ENCODE data around the gene MAML3.

MAML3 gene

GRCh38 chr4:139773560-139774318, 380.2 kb downstream of the MAML3 start:
- Histone ChIP-seq H3K9ac (ENCODE audit: low read depth, low read length) (no peak overlapping the region), H3K4me1 (ENCODE audit: insufficient read depth, low read length) (peaks cover 13% of the 10 kb centered on the region), H3K9me3 (ENCODE audit: control insufficient read depth, insufficient read depth, low read length) (no peaks in the 10 kb centered on the region)

GRCh38 chr4:139770361-139770760, 383.6 kb downstream of the MAML3 start:
- Histone ChIP-seq H3K4me1 (ENCODE audit: insufficient read depth, low read length) (peaks cover 5% of the 10 kb centered on the region), H3K36me3 (ENCODE audit: insufficient read depth, low read length) (no peaks in the 10 kb centered on the region), H3K9ac (ENCODE audit: low read depth, low read length) (no peak overlapping the region), H3K9me3 (ENCODE audit: control insufficient read depth, insufficient read depth, low read length) (no peaks in the 10 kb centered on the region)

More at GRCh38 chr4:139773560-139774318, 380.2 kb downstream of the MAML3 start:
- H3K36me3 ChIP-seq (ENCODE audit: insufficient read depth, low read length): no peaks in the 10 kb centered on the region

- Histone ChIP-seq H3K4me1 (ENCODE audit: insufficient read depth, low read length) (0 out of 2 replicates have a peak, but pooled peaks cover 4% of the 10 kb centered on the region), H3K9ac (ENCODE audit: low read depth, low read length) (no peak overlapping the region), H3K36me3 (ENCODE audit: insufficient read depth, low read length) (no peaks in the 10 kb centered on the region), H3K9me3 (ENCODE audit: control insufficient read depth, insufficient read depth, low read length) (no peaks in the 10 kb centered on the region)
Observed at GRCh38 chr4:139769364-139769763, 384.6 kb downstream of the MAML3 start.

- Histone ChIP-seq H3K4me1 (ENCODE audit: insufficient read depth, low read length) (0 out of 2 replicates have a peak, but pooled peaks cover 8% of the 10 kb centered on the region), H3K36me3 (ENCODE audit: insufficient read depth, low read length) (no peaks in the 10 kb centered on the region), H3K9ac (ENCODE audit: low read depth, low read length) (no peak overlapping the region), H3K9me3 (ENCODE audit: control insufficient read depth, insufficient read depth, low read length) (no peaks in the 10 kb centered on the region)
Observed at GRCh38 chr4:139768896-139769295, 385.1 kb downstream of the MAML3 start.

GRCh38 chr4:139768366-139768765, 385.6 kb downstream of the MAML3 start:
- no peak overlapping the region for H3K9ac ChIP-seq (ENCODE audit: low read depth, low read length)
- no peaks in the 10 kb centered on the region for H3K9me3 ChIP-seq (ENCODE audit: control insufficient read depth, insufficient read depth, low read length)
- peaks cover 11% of the 10 kb centered on the region; the same call in 1 of the 2 replicates for H3K4me1 ChIP-seq (ENCODE audit: insufficient read depth, low read length)
- no peaks in the 10 kb centered on the region for H3K36me3 ChIP-seq (ENCODE audit: insufficient read depth, low read length)

GRCh38 chr4:139767585-139767984, 386.4 kb downstream of the MAML3 start:
- Histone ChIP-seq H3K36me3 (ENCODE audit: insufficient read depth, low read length) (no peaks in the 10 kb centered on the region), H3K9ac (ENCODE audit: low read depth, low read length) (no peak overlapping the region), H3K4me1 (ENCODE audit: insufficient read depth, low read length) (peaks cover 13% of the 10 kb centered on the region; the same call in 1 of the 2 replicates)

GRCh38 chr4:139767168-139767567, 386.8 kb downstream of the MAML3 start:
- Histone ChIP-seq H3K9ac (ENCODE audit: low read depth, low read length) (no peak overlapping the region), H3K36me3 (ENCODE audit: insufficient read depth, low read length) (no peaks in the 10 kb centered on the region), H3K4me1 (ENCODE audit: insufficient read depth, low read length) (peaks cover 13% of the 10 kb centered on the region; the same call in 1 of the 2 replicates), H3K9me3 (ENCODE audit: control insufficient read depth, insufficient read depth, low read length) (no peaks in the 10 kb centered on the region)

More at GRCh38 chr4:139767585-139767984, 386.4 kb downstream of the MAML3 start:
- no peaks in the 10 kb centered on the region for H3K9me3 ChIP-seq (ENCODE audit: control insufficient read depth, insufficient read depth, low read length)

GRCh38 chr4:139764686-139765310, 389.2 kb downstream of the MAML3 start:
- no peaks in the 10 kb centered on the region for H3K9me3 ChIP-seq (ENCODE audit: control insufficient read depth, insufficient read depth, low read length)
- H3K4me1 ChIP-seq (ENCODE audit: insufficient read depth, low read length): peaks cover 19% of the 10 kb centered on the region
- no peaks in the 10 kb centered on the region for H3K36me3 ChIP-seq (ENCODE audit: insufficient read depth, low read length)
- H3K9ac ChIP-seq (ENCODE audit: low read depth, low read length): no peak overlapping the region

GRCh38 chr4:139764182-139764581, 389.8 kb downstream of the MAML3 start:
- no peaks in the 10 kb centered on the region for H3K36me3 ChIP-seq (ENCODE audit: insufficient read depth, low read length)
- H3K9ac ChIP-seq (ENCODE audit: low read depth, low read length): no peak overlapping the region

GRCh38 chr4:139763672-139764071, 390.3 kb downstream of the MAML3 start:
- H3K4me1 ChIP-seq (ENCODE audit: insufficient read depth, low read length): peaks cover 19% of the 10 kb centered on the region
- H3K9ac ChIP-seq (ENCODE audit: low read depth, low read length): no peak overlapping the region
- no peaks in the 10 kb centered on the region for H3K36me3 ChIP-seq (ENCODE audit: insufficient read depth, low read length)
- H3K9me3 ChIP-seq (ENCODE audit: control insufficient read depth, insufficient read depth, low read length): no peaks in the 10 kb centered on the region

More at GRCh38 chr4:139764182-139764581, 389.8 kb downstream of the MAML3 start:
- no peaks in the 10 kb centered on the region for H3K9me3 ChIP-seq (ENCODE audit: control insufficient read depth, insufficient read depth, low read length)
- H3K4me1 ChIP-seq (ENCODE audit: insufficient read depth, low read length): peaks cover 19% of the 10 kb centered on the region

- Histone ChIP-seq H3K9ac (ENCODE audit: low read depth, low read length) (no peak overlapping the region), H3K9me3 (ENCODE audit: control insufficient read depth, insufficient read depth, low read length) (no peaks in the 10 kb centered on the region), H3K4me1 (ENCODE audit: insufficient read depth, low read length) (peaks cover 19% of the 10 kb centered on the region), H3K36me3 (ENCODE audit: insufficient read depth, low read length) (no peaks in the 10 kb centered on the region)
Observed at GRCh38 chr4:139763205-139763604, 390.8 kb downstream of the MAML3 start.

- H3K9ac ChIP-seq (ENCODE audit: low read depth, low read length): no peak overlapping the region
- peaks cover 19% of the 10 kb centered on the region for H3K4me1 ChIP-seq (ENCODE audit: insufficient read depth, low read length)
Observed at GRCh38 chr4:139762720-139763119, 391.3 kb downstream of the MAML3 start.

GRCh38 chr4:139761461-139761860, 392.5 kb downstream of the MAML3 start:
- no peak overlapping the region for H3K9ac ChIP-seq (ENCODE audit: low read depth, low read length)
- peaks cover 19% of the 10 kb centered on the region for H3K4me1 ChIP-seq (ENCODE audit: insufficient read depth, low read length)
- no peaks in the 10 kb centered on the region for H3K9me3 ChIP-seq (ENCODE audit: control insufficient read depth, insufficient read depth, low read length)
- H3K36me3 ChIP-seq (ENCODE audit: insufficient read depth, low read length): no peaks in the 10 kb centered on the region

More at GRCh38 chr4:139762720-139763119, 391.3 kb downstream of the MAML3 start:
- H3K9me3 ChIP-seq (ENCODE audit: control insufficient read depth, insufficient read depth, low read length): no peaks in the 10 kb centered on the region
- no peaks in the 10 kb centered on the region for H3K36me3 ChIP-seq (ENCODE audit: insufficient read depth, low read length)

GRCh38 chr4:139760567-139760966, 393.4 kb downstream of the MAML3 start:
- H3K4me1 ChIP-seq (ENCODE audit: insufficient read depth, low read length): peaks cover 19% of the 10 kb centered on the region
- no peaks in the 10 kb centered on the region for H3K36me3 ChIP-seq (ENCODE audit: insufficient read depth, low read length)
- H3K9me3 ChIP-seq (ENCODE audit: control insufficient read depth, insufficient read depth, low read length): no peaks in the 10 kb centered on the region
- H3K9ac ChIP-seq (ENCODE audit: low read depth, low read length): no peak overlapping the region

GRCh38 chr4:139759097-139759496, 394.9 kb downstream of the MAML3 start:
- Histone ChIP-seq H3K4me1 (ENCODE audit: insufficient read depth, low read length) (peaks cover 13% of the 10 kb centered on the region), H3K9me3 (ENCODE audit: control insufficient read depth, insufficient read depth, low read length) (no peaks in the 10 kb centered on the region), H3K9ac (ENCODE audit: low read depth, low read length) (no peak overlapping the region), H3K36me3 (ENCODE audit: insufficient read depth, low read length) (no peaks in the 10 kb centered on the region)
